Pulmonary artery endothelial cell (primary cell): ENCODE results near the gene SYTL2. TPM values are rescaled to one million over a fixed set of nuclear protein-coding genes. Genes with fewer than 3 reads are reported as not detected.

Experiments used
- DNase-seq: peaks from one replicate; pipeline ENCODE4 v3.0.0-alpha.2; 2011; ENCODE audit warnings: low read depth, low spot score
- total RNA-seq: library from RNA; depleted of rRNA; stranded (reverse); fragments of >200 nt; gene quantifications from 2 replicates; pipeline ENCODE4 v1.2.3, GENCODE V29; 2014

The SYTL2 gene
- total RNA-seq, 1 donor from 2014 or later, result 0.46 TPM

GRCh38 chr11:85826116-85826855 lies 15.3 kb upstream of the SYTL2 start:
- DNase-seq, result no peak

- DNase-seq, result no peak
These were observed 14.7 kb upstream of the SYTL2 start for GRCh38 chr11:85825616-85826015.

- DNase-seq, result no peak
These were observed 12.9 kb upstream of the SYTL2 start for GRCh38 chr11:85823816-85824215.

- no peak for DNase-seq
These were observed 11.9 kb upstream of the SYTL2 start for GRCh38 chr11:85822814-85823213.

- DNase-seq, result no peak
These were observed 10.7 kb upstream of the SYTL2 start for GRCh38 chr11:85821636-85822035.

- DNase-seq, result no peak
These were observed 8.5 kb upstream of the SYTL2 start for GRCh38 chr11:85819441-85819840.

- no peak for DNase-seq
These were observed 4.4 kb upstream of the SYTL2 start for GRCh38 chr11:85815186-85815931.

- no peak for DNase-seq
These were observed 2.8 kb upstream of the SYTL2 start for GRCh38 chr11:85813721-85814120.

- no peak for DNase-seq
These were observed 683 bp upstream of the SYTL2 start for GRCh38 chr11:85811624-85812023.

- no peak for DNase-seq
These were observed 445 bp downstream of the SYTL2 start for GRCh38 chr11:85810521-85810870.

GRCh38 chr11:85809863-85810262 lies 1.1 kb downstream of the SYTL2 start:
- no peak for DNase-seq

- no peak for DNase-seq
These were observed 1.8 kb downstream of the SYTL2 start for GRCh38 chr11:85809191-85809590.

- no peak for DNase-seq
These were observed 4.1 kb downstream of the SYTL2 start for GRCh38 chr11:85806876-85807275.

GRCh38 chr11:85806016-85806415 lies 4.9 kb downstream of the SYTL2 start:
- no peak for DNase-seq

- no peak for DNase-seq
These were observed 5.6 kb downstream of the SYTL2 start for GRCh38 chr11:85805387-85805786.

GRCh38 chr11:85803920-85804319 lies 7.0 kb downstream of the SYTL2 start:
- DNase-seq, result no peak

- DNase-seq, result no peak
These were observed 7.6 kb downstream of the SYTL2 start for GRCh38 chr11:85803303-85803702.

- no peak for DNase-seq
These were observed 9.4 kb downstream of the SYTL2 start for GRCh38 chr11:85801527-85801926.

- DNase-seq, result no peak
These were observed 10.2 kb downstream of the SYTL2 start for GRCh38 chr11:85800595-85801342.

- DNase-seq, result no peak
These were observed 11.8 kb downstream of the SYTL2 start for GRCh38 chr11:85799142-85799541.

GRCh38 chr11:85798361-85798760 lies 12.6 kb downstream of the SYTL2 start:
- DNase-seq, result no peak

- DNase-seq, result no peak
These were observed 15.0 kb downstream of the SYTL2 start for GRCh38 chr11:85795712-85796487.
